ENCODE measurements around the gene ANKMY2. TPM values are rescaled to one million over a fixed set of nuclear protein-coding genes. Genes with fewer than 3 reads are reported as not detected.

The ANKMY2 gene
- total RNA-seq, 2 experiments from 2014 or later: 9.8 to 10.5 TPM

DNA sequence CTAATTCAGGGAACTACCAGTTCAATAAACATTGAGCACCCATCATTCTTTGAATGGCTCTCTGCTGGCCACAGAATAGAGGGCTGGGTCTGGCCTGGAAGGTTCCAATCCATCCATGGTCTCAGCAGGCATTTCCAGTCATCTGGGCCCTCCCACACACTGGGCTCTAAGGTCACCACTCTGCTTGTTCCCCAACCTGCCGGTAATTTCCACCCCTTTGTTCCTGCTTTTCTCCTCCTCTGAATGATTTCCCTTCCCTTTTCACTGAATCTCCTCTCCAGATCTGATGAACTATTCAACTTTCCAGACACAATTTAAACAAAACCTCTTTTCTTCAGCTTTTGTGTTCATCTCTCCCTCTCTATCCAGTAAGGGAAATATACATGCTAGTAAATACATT is 3.0 kb upstream of the ANKMY2 start:
- ChIA-PET CTCF (no interaction called here), POLR2A (interaction anchor here (0.7 to 3.6 kb wide), 3 partner anchors 8 to 39 kb away, joined by 3 to 30 read pairs (median 4); no protein-coding TSS in a partner anchor)
- peaks cover 67% of the 10 kb centered on the region for H3K4me1 Mint-ChIP-seq (ENCODE audit: low read depth)
- intact Hi-C loops (cut with micrococcal nuclease): no loop called here
- ATAC-seq (no peak), DNase-seq (no peak)
- TF ChIP-seq, protein P1, sequence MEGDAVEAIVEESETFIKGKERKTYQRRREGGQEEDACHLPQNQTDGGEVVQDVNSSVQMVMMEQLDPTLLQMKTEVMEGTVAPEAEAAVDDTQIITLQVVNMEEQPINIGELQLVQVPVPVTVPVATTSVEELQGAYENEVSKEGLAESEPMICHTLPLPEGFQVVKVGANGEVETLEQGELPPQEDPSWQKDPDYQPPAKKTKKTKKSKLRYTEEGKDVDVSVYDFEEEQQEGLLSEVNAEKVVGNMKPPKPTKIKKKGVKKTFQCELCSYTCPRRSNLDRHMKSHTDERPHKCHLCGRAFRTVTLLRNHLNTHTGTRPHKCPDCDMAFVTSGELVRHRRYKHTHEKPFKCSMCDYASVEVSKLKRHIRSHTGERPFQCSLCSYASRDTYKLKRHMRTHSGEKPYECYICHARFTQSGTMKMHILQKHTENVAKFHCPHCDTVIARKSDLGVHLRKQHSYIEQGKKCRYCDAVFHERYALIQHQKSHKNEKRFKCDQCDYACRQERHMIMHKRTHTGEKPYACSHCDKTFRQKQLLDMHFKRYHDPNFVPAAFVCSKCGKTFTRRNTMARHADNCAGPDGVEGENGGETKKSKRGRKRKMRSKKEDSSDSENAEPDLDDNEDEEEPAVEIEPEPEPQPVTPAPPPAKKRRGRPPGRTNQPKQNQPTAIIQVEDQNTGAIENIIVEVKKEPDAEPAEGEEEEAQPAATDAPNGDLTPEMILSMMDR (IDR thresholded peaks at IDR 0.05): no peak
- no peaks in the 10 kb centered on the region for H3K9me3 Mint-ChIP-seq
- H3K27ac Mint-ChIP-seq: peak overlapping the region; percentile 36
- peak overlapping the region; percentile 54 for H3K4me3 Mint-ChIP-seq
- H3K27me3 Mint-ChIP-seq: no peaks in the 10 kb centered on the region
- peaks cover 43% of the 10 kb centered on the region for H3K36me3 Mint-ChIP-seq (ENCODE audit: low read depth)

DNA sequence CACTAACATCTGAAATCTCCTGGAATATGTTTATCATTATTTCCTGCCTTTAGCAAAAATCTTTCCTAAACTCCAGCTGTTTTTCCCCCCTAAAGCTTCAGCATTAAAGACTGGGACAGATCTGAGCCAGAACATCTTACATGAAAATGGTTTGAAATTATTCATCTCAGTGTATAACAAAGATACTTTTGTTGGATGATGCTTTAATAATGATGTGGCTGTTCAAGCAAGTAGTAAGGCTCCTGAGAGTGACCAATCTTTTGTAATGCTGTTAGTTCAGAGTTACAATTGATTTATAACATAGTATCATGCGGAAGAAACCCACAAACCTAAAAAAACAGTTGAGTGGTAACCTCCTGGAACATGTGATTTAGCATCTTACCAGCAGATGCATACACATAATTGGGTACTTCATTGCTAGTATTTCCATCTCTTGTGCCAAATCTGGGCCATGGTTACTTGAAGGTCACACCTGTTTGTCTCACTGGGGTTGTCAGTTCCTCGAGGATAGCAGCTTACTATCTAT is 1.9 kb upstream of the ANKMY2 start:
- peak overlapping the region; percentile 81 for H3K27ac Mint-ChIP-seq
- H3K27me3 Mint-ChIP-seq: no peaks in the 10 kb centered on the region
- peaks cover 40% of the 10 kb centered on the region for H3K36me3 Mint-ChIP-seq (ENCODE audit: low read depth)
- CTCF ChIA-PET: no interaction called here
- intact Hi-C loops (cut with micrococcal nuclease): no loop called here
- TF ChIP-seq, protein P1 (IDR thresholded peaks at IDR 0.05): no peak
- POLR2A ChIA-PET: interaction anchor here (1.4 to 3.6 kb wide), 5 partner anchors 9 to 226 kb away, joined by 7 to 30 read pairs (median 15); partner anchors contain the start of gene CRPPA
- no peaks in the 10 kb centered on the region for H3K9me3 Mint-ChIP-seq
- DNase-seq: no peak
- peaks cover 66% of the 10 kb centered on the region for H3K4me1 Mint-ChIP-seq (ENCODE audit: low read depth)
- H3K4me3 Mint-ChIP-seq: peak overlapping the region; percentile 93
- no peak for ATAC-seq

DNA sequence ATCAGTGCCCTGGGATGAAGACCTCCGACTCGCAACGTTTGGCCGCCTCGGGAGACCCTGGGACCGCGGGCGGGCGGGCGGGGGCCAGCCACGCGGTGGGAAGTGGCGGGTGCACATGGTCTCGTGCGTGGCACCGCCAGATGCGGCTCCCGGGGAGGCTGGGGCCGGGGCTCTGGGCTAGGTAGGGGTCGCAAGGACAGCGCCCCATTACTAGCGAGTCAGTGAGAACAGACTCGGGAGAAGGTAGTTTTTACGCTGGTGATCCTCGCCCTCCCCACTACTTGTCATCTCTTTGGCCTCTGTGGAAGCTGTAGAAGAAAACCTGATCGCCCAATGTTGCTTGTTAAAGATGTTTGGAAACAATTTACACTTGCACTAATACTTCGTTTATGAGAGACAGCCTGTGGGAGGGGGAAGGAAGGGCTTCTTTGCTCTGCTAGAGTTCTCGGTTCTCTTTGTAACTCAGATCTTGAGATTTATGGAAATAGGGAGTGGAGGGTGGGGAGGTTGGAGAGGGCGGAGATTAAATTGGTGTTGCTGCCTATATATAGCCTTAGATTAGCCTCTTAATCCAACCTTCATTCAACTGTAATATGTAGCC is 1.0 kb upstream of the ANKMY2 start:
- DNase-seq: peak; percentile 19
- Mint-ChIP-seq H3K36me3 (ENCODE audit: low read depth) (peaks cover 36% of the 10 kb centered on the region), H3K27me3 (no peaks in the 10 kb centered on the region), H3K9me3 (no peaks in the 10 kb centered on the region), H3K4me3 (peak overlapping the region; percentile 93), H3K4me1 (ENCODE audit: low read depth) (peaks cover 57% of the 10 kb centered on the region), H3K27ac (peak overlapping the region; percentile 94)
- TF ChIP-seq, protein P1 (IDR thresholded peaks at IDR 0.05): no peak
- intact Hi-C loops (cut with micrococcal nuclease): no loop called here
- ChIA-PET CTCF (no interaction called here), POLR2A (interaction anchor here (0.6 to 3.6 kb wide), 14 partner anchors 10 to 380 kb away, joined by 3 to 30 read pairs (median 5); partner anchors contain the start of gene CRPPA)
- no peak for ATAC-seq

DNA sequence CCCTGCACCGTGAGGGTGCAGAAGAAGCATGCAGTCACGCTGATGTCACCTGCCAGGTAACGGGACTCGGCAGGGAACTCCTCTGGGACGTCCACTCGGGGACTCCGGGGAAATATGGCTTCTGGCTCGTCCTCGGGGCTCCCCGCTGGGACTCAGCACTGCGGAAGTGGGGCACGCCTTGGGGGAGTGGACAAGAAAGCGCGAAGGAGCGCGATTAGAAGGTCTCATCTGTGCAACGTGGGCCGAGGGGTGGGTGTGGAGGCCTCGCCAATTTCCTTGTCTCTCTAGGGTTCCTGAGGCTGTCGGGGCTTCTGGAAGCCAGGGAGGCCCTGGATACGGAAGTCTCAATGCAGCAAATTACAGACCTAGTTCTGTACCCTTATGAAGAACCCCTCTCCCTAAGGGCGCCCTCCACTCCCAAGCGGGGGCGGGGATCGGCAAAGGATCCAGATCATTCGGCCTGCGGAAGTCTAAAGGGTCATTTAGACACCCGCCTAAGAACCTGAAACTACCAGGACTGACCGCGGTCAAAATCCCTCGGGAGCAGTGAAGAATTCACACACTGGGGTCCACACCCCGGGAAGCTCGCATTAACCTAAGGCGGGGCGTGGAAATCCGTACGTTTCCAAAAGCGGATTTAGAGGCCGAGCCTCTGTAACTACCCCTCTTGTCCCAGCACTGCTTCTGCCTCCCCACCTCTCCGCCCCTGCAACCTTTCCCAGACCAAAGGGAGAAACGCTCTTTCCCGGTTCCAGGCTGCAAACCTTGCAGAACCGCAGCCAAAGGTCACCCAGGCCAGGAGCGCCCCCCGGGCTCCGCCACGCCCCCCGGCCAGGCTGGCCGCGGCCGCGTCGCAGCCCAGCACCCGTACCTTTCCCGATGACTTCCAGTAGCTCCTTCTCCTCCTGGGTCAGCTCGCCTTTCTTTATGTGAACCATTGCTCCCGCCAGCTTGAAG is 640 bp downstream of the ANKMY2 start:
- Mint-ChIP-seq H3K27ac (peak overlapping the region; percentile 94), H3K9me3 (no peaks in the 10 kb centered on the region), H3K4me3 (peak overlapping the region; percentile 93), H3K36me3 (ENCODE audit: low read depth) (peaks cover 30% of the 10 kb centered on the region), H3K4me1 (ENCODE audit: low read depth) (peaks cover 46% of the 10 kb centered on the region), H3K27me3 (no peaks in the 10 kb centered on the region)
- DNase-seq (peak; percentile 72), ATAC-seq (peak; percentile 32)
- intact Hi-C loops (cut with micrococcal nuclease): no loop called here
- TF ChIP-seq, protein P1 (IDR thresholded peaks at IDR 0.05): no peak
- POLR2A ChIA-PET: interaction anchor here (0.6 to 3.6 kb wide), 14 partner anchors 8 to 693 kb away, joined by 3 to 30 read pairs (median 4); partner anchors contain the start of gene CRPPA
- CTCF ChIA-PET: interaction anchor here (0.8 to 1.1 kb wide), 6 partner anchors 9 to 224 kb away, joined by 3 to 5 read pairs (median 4); no protein-coding TSS in a partner anchor
